ENCODE results near the gene ANKRD23.
"Not testable (repeated sequence)": the region's sequence is repeated elsewhere in the genome, so short reads cannot be mapped to it uniquely, and the experiment has no call there.

ANKRD23 gene

GRCh38 chr2:96806468-96807126, 37.2 kb downstream of the ANKRD23 start:
- Histone ChIP-seq H3K27ac (ENCODE audit: low read depth, low read length) (no peak overlapping the region), H3K9me3 (ENCODE audit: low read length) (no peaks in the 10 kb centered on the region), H3K36me3 (ENCODE audit: insufficient read depth, low read length) (peaks cover 20% of the 10 kb centered on the region), H3K9ac (ENCODE audit: low read length) (no peak overlapping the region), H3K27me3 (ENCODE audit: control insufficient read depth in 1 of 2, insufficient read depth in 2 of 2, low read length in 2 of 2) (no peaks in the 10 kb centered on the region), H3K4me3 (ENCODE audit: low read depth in 1 of 2, low read length in 2 of 2) (no peak overlapping the region), H3K4me1 (ENCODE audit: insufficient read depth, low read length) (no peaks in the 10 kb centered on the region)

- not testable (repeated sequence) for H3K4me1 ChIP-seq (ENCODE audit: insufficient read depth, low read length); H3K27me3 ChIP-seq (ENCODE audit: control insufficient read depth in 1 of 2, insufficient read depth in 2 of 2, low read length in 2 of 2); H3K27ac ChIP-seq (ENCODE audit: low read depth, low read length); H3K9ac ChIP-seq (ENCODE audit: low read length); H3K9me3 ChIP-seq (ENCODE audit: low read length); H3K4me3 ChIP-seq (ENCODE audit: low read depth in 1 of 2, low read length in 2 of 2)
- peaks cover 20% of the 10 kb centered on the region for H3K36me3 ChIP-seq (ENCODE audit: insufficient read depth, low read length)
These were observed 37.9 kb downstream of the ANKRD23 start for GRCh38 chr2:96805946-96806345.

- Histone ChIP-seq H3K4me3 (ENCODE audit: low read depth in 1 of 2, low read length in 2 of 2) (no peak overlapping the region), H3K4me1 (ENCODE audit: insufficient read depth, low read length) (peaks cover 7% of the 10 kb centered on the region), H3K27me3 (ENCODE audit: control insufficient read depth in 1 of 2, insufficient read depth in 2 of 2, low read length in 2 of 2) (no peaks in the 10 kb centered on the region), H3K9me3 (ENCODE audit: low read length) (no peaks in the 10 kb centered on the region), H3K9ac (ENCODE audit: low read length) (no peak overlapping the region), H3K27ac (ENCODE audit: low read depth, low read length) (no peak overlapping the region), H3K36me3 (ENCODE audit: insufficient read depth, low read length) (peaks cover 14% of the 10 kb centered on the region)
These were observed 38.8 kb downstream of the ANKRD23 start for GRCh38 chr2:96804986-96805385.

GRCh38 chr2:96802721-96803120, 41.1 kb downstream of the ANKRD23 start:
- H3K36me3 ChIP-seq (ENCODE audit: insufficient read depth, low read length), result peaks cover 10% of the 10 kb centered on the region
- H3K27ac ChIP-seq (ENCODE audit: low read depth, low read length), result no peak overlapping the region
- H3K4me1 ChIP-seq (ENCODE audit: insufficient read depth, low read length), result peaks cover 7% of the 10 kb centered on the region
- no peak overlapping the region for H3K4me3 ChIP-seq (ENCODE audit: low read depth in 1 of 2, low read length in 2 of 2)
- no peaks in the 10 kb centered on the region for H3K9me3 ChIP-seq (ENCODE audit: low read length)
- no peaks in the 10 kb centered on the region for H3K27me3 ChIP-seq (ENCODE audit: control insufficient read depth in 1 of 2, insufficient read depth in 2 of 2, low read length in 2 of 2)
- H3K9ac ChIP-seq (ENCODE audit: low read length), result no peak overlapping the region

- H3K9ac ChIP-seq (ENCODE audit: low read length), result no peak overlapping the region
- H3K27me3 ChIP-seq (ENCODE audit: control insufficient read depth in 1 of 2, insufficient read depth in 2 of 2, low read length in 2 of 2), result no peaks in the 10 kb centered on the region
- H3K4me3 ChIP-seq (ENCODE audit: low read depth in 1 of 2, low read length in 2 of 2), result no peak overlapping the region
- no peaks in the 10 kb centered on the region for H3K9me3 ChIP-seq (ENCODE audit: low read length)
- H3K36me3 ChIP-seq (ENCODE audit: insufficient read depth, low read length), result peaks cover 15% of the 10 kb centered on the region
- H3K4me1 ChIP-seq (ENCODE audit: insufficient read depth, low read length), result peaks cover 7% of the 10 kb centered on the region
- no peak overlapping the region for H3K27ac ChIP-seq (ENCODE audit: low read depth, low read length)
These were observed 41.8 kb downstream of the ANKRD23 start for GRCh38 chr2:96801786-96802595.

- Histone ChIP-seq H3K4me3 (ENCODE audit: low read depth in 1 of 2, low read length in 2 of 2) (no peak overlapping the region), H3K4me1 (ENCODE audit: insufficient read depth, low read length) (peaks cover 7% of the 10 kb centered on the region), H3K9ac (ENCODE audit: low read length) (no peak overlapping the region), H3K27me3 (ENCODE audit: control insufficient read depth in 1 of 2, insufficient read depth in 2 of 2, low read length in 2 of 2) (no peaks in the 10 kb centered on the region), H3K9me3 (ENCODE audit: low read length) (no peaks in the 10 kb centered on the region), H3K27ac (ENCODE audit: low read depth, low read length) (no peak overlapping the region), H3K36me3 (ENCODE audit: insufficient read depth, low read length) (peaks cover 15% of the 10 kb centered on the region)
These were observed 42.6 kb downstream of the ANKRD23 start for GRCh38 chr2:96801005-96801785.

- H3K27ac ChIP-seq (ENCODE audit: low read depth, low read length), result no peak overlapping the region
- H3K9ac ChIP-seq (ENCODE audit: low read length), result no peak overlapping the region
- H3K36me3 ChIP-seq (ENCODE audit: insufficient read depth, low read length), result peaks cover 15% of the 10 kb centered on the region
- H3K4me1 ChIP-seq (ENCODE audit: insufficient read depth, low read length), result peaks cover 7% of the 10 kb centered on the region
- H3K27me3 ChIP-seq (ENCODE audit: control insufficient read depth in 1 of 2, insufficient read depth in 2 of 2, low read length in 2 of 2), result no peaks in the 10 kb centered on the region
- no peak overlapping the region for H3K4me3 ChIP-seq (ENCODE audit: low read depth in 1 of 2, low read length in 2 of 2)
- no peaks in the 10 kb centered on the region for H3K9me3 ChIP-seq (ENCODE audit: low read length)
These were observed 43.5 kb downstream of the ANKRD23 start for GRCh38 chr2:96800061-96801004.

- Histone ChIP-seq H3K4me3 (ENCODE audit: low read depth in 1 of 2, low read length in 2 of 2) (no peak overlapping the region), H3K9me3 (ENCODE audit: low read length) (no peaks in the 10 kb centered on the region), H3K27ac (ENCODE audit: low read depth, low read length) (no peak overlapping the region), H3K36me3 (ENCODE audit: insufficient read depth, low read length) (peaks cover 15% of the 10 kb centered on the region), H3K9ac (ENCODE audit: low read length) (no peak overlapping the region), H3K4me1 (ENCODE audit: insufficient read depth, low read length) (peaks cover 7% of the 10 kb centered on the region), H3K27me3 (ENCODE audit: control insufficient read depth in 1 of 2, insufficient read depth in 2 of 2, low read length in 2 of 2) (no peaks in the 10 kb centered on the region)
These were observed 44.2 kb downstream of the ANKRD23 start for GRCh38 chr2:96799623-96799935.

GRCh38 chr2:96798733-96799622, 44.8 kb downstream of the ANKRD23 start:
- Histone ChIP-seq H3K27me3 (ENCODE audit: control insufficient read depth in 1 of 2, insufficient read depth in 2 of 2, low read length in 2 of 2) (no peaks in the 10 kb centered on the region), H3K36me3 (ENCODE audit: insufficient read depth, low read length) (peaks cover 15% of the 10 kb centered on the region), H3K9ac (ENCODE audit: low read length) (no peak overlapping the region), H3K4me1 (ENCODE audit: insufficient read depth, low read length) (peaks cover 7% of the 10 kb centered on the region), H3K9me3 (ENCODE audit: low read length) (no peaks in the 10 kb centered on the region), H3K27ac (ENCODE audit: low read depth, low read length) (no peak overlapping the region), H3K4me3 (ENCODE audit: low read depth in 1 of 2, low read length in 2 of 2) (no peak overlapping the region)

GRCh38 chr2:96797066-96797625, 46.7 kb downstream of the ANKRD23 start:
- no peaks in the 10 kb centered on the region for H3K27me3 ChIP-seq (ENCODE audit: control insufficient read depth in 1 of 2, insufficient read depth in 2 of 2, low read length in 2 of 2)
- no peak overlapping the region for H3K27ac ChIP-seq (ENCODE audit: low read depth, low read length)
- H3K9me3 ChIP-seq (ENCODE audit: low read length), result no peaks in the 10 kb centered on the region
- H3K4me1 ChIP-seq (ENCODE audit: insufficient read depth, low read length), result peaks cover 7% of the 10 kb centered on the region
- peaks cover 10% of the 10 kb centered on the region for H3K36me3 ChIP-seq (ENCODE audit: insufficient read depth, low read length)
- H3K9ac ChIP-seq (ENCODE audit: low read length), result no peak overlapping the region
- no peak overlapping the region for H3K4me3 ChIP-seq (ENCODE audit: low read depth in 1 of 2, low read length in 2 of 2)

Data from muscle layer of colon (tissue), 2 donors.